Liver (tissue), 3 donors: ENCODE measurements around the gene MCM9.

Experiments
- RXRA ChIP-seq, 2 donors: IDR thresholded peaks; 2 replicates each; pipeline ENCODE4 v1.6.1; 2017 to 2018; ENCODE audit warnings: antibody characterized with exemption in 2 of 2, mild to moderate bottlenecking in 1 of 2
- YY1 ChIP-seq: IDR thresholded peaks from 2 replicates; pipeline ENCODE4 v1.6.1; 2016; ENCODE audit warnings: antibody characterized with exemption, mild to moderate bottlenecking
- TF ChIP-seq, protein P1 (sequence below): fragments of 150-350 bp; IDR thresholded peaks from 2 replicates; pipeline ENCODE4 v1.5.1; 2017; ENCODE audit warnings: improper control_type of control experiment, low read depth, low read length; ENCODE audit not compliant: missing input control
- TF ChIP-seq, protein P2 (sequence below): IDR thresholded peaks from 2 replicates; pipeline ENCODE4 v1.6.1; 2016; ENCODE audit warnings: antibody characterized with exemption
- donor health status: healthy.
- donor health status: healthy.

DNA sequence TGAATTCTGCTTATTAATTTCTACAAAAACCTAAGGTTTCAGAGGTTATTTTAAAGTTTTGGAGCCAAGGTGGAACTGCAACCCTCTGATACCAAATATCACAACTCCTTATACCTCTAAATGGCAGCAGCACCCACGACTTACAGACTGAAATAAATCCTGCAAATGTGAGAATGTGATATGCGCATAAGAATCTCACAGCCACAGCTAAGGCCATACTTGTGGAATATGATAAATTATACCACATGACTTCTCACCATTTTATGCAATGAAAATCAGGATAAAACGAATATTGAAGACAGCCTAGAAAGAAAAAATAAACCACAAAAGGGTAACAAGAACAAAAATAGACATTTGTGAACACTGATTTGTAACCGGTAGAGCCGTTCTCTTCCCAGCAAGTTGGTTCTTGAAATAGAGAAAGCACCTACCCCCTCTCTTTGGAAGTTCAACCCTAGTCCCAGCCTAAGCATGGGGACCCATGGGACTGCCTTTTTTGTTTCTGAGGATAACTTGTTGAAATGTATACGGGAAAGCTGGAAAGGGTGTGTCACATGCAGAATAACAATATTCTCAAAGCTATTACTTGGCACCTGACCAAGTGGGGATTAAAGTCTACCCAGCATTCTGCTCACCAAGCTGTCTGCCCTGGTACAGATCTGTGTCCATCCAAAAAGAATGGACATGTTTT is 47.1 kb upstream of the MCM9 start:
- TF ChIP-seq, protein P1, sequence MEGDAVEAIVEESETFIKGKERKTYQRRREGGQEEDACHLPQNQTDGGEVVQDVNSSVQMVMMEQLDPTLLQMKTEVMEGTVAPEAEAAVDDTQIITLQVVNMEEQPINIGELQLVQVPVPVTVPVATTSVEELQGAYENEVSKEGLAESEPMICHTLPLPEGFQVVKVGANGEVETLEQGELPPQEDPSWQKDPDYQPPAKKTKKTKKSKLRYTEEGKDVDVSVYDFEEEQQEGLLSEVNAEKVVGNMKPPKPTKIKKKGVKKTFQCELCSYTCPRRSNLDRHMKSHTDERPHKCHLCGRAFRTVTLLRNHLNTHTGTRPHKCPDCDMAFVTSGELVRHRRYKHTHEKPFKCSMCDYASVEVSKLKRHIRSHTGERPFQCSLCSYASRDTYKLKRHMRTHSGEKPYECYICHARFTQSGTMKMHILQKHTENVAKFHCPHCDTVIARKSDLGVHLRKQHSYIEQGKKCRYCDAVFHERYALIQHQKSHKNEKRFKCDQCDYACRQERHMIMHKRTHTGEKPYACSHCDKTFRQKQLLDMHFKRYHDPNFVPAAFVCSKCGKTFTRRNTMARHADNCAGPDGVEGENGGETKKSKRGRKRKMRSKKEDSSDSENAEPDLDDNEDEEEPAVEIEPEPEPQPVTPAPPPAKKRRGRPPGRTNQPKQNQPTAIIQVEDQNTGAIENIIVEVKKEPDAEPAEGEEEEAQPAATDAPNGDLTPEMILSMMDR, result no peak
- TF ChIP-seq RXRA (IDR thresholded peaks at IDR 0.05) (no peak), YY1 (no peak)
- TF ChIP-seq, protein P2, sequence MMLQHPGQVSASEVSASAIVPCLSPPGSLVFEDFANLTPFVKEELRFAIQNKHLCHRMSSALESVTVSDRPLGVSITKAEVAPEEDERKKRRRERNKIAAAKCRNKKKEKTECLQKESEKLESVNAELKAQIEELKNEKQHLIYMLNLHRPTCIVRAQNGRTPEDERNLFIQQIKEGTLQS, result no peak
